ENCODE data around the gene MMRN1.

MMRN1 gene

GRCh38 chr4:89914609-89915550 is 20.2 kb downstream of the MMRN1 start:
- no peak for DNase-seq

GRCh38 chr4:89915937-89916336 is 21.3 kb downstream of the MMRN1 start:
- no peak for DNase-seq

- no peak for DNase-seq
These were observed 28.3 kb downstream of the MMRN1 start for GRCh38 chr4:89922848-89923416.

GRCh38 chr4:89928838-89929237 is 34.2 kb downstream of the MMRN1 start:
- no peak for DNase-seq

GRCh38 chr4:89929425-89930159 is 34.9 kb downstream of the MMRN1 start:
- DNase-seq, result no peak

GRCh38 chr4:89939546-89939945 is 44.9 kb downstream of the MMRN1 start:
- no peak for DNase-seq

GRCh38 chr4:89939994-89940393 is 45.3 kb downstream of the MMRN1 start:
- DNase-seq, result no peak

GRCh38 chr4:89942811-89943210 is 48.2 kb downstream of the MMRN1 start:
- no peak for DNase-seq

GRCh38 chr4:89949782-89950387 is 55.2 kb downstream of the MMRN1 start:
- DNase-seq, result no peak

GRCh38 chr4:89952458-89952857 is 57.8 kb downstream of the MMRN1 start:
- no peak for DNase-seq

- DNase-seq, result no peak
These were observed 60.4 kb downstream of the MMRN1 start for GRCh38 chr4:89954906-89955695.

- no peak for DNase-seq
These were observed 62.6 kb downstream of the MMRN1 start for GRCh38 chr4:89957046-89957926.

- DNase-seq, result no peak
These were observed 87.2 kb downstream of the MMRN1 start for GRCh38 chr4:89981789-89982334.

- DNase-seq, result no peak
These were observed 93.6 kb downstream of the MMRN1 start for GRCh38 chr4:89988268-89988667.

- DNase-seq, result no peak
These were observed 98.1 kb downstream of the MMRN1 start for GRCh38 chr4:89992744-89993143.

- DNase-seq, result no peak
These were observed 99.7 kb downstream of the MMRN1 start for GRCh38 chr4:89994176-89994873.

- no peak for DNase-seq
These were observed 100.4 kb downstream of the MMRN1 start for GRCh38 chr4:89995006-89995405.

- DNase-seq, result no peak
These were observed 101.2 kb downstream of the MMRN1 start for GRCh38 chr4:89995814-89996213.

GRCh38 chr4:89997171-89997704 is 102.6 kb downstream of the MMRN1 start:
- DNase-seq, result no peak

- no peak for DNase-seq
These were observed 103.9 kb downstream of the MMRN1 start for GRCh38 chr4:89998469-89999011.

Measured in right forelimb (tissue), 1 donor.